Gastrocnemius medialis (tissue), 4 donors: ENCODE measurements around the gene ACTR3.

ENCODE experiments used
- POLR2A ChIP-seq, 2 donors: fragments of 450-650 bp; IDR thresholded peaks; one replicate each; pipeline ENCODE4 v1.6.1; 2017; ENCODE audit warnings: antibody characterized with exemption in 2 of 2, mild to moderate bottlenecking in 2 of 2, moderate library complexity in 2 of 2
- TF ChIP-seq, protein P1 (sequence below), 5 experiments: fragments of 450-650 bp in 3 of 5; fragments of 200-600 bp in 2 of 5; sonication (generic) in 2 of 5; IDR thresholded peaks in 4 of 5; conservative IDR thresholded peaks in 1 of 5; 1 replicate in 4 of 5; 2 replicates in 1 of 5; pipeline ENCODE4 v1.5.1; 2016 to 2019; ENCODE audit warnings: antibody characterized with exemption in 5 of 5, mild to moderate bottlenecking in 3 of 5, moderate library complexity in 3 of 5

DNA sequence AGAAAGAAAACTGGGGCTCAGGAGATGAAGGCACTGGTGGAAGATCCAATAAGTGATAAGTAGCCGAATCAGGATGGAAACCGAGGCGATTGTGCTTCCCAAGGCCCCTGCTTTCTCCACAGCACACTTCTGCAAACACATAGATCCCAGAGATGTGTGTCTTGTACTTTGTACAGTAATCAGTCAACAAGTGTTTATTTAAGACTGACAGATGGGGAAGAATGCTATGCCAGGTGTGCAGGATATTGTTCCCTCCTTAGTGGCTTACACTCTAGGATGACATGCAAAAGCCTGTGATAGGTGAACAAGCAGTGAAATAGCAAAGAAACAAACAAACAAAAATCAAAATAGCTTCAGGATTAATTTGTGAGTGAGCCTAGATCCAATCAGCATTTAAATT, 116.6 kb downstream of the ACTR3 start:
- TF ChIP-seq, protein P1, sequence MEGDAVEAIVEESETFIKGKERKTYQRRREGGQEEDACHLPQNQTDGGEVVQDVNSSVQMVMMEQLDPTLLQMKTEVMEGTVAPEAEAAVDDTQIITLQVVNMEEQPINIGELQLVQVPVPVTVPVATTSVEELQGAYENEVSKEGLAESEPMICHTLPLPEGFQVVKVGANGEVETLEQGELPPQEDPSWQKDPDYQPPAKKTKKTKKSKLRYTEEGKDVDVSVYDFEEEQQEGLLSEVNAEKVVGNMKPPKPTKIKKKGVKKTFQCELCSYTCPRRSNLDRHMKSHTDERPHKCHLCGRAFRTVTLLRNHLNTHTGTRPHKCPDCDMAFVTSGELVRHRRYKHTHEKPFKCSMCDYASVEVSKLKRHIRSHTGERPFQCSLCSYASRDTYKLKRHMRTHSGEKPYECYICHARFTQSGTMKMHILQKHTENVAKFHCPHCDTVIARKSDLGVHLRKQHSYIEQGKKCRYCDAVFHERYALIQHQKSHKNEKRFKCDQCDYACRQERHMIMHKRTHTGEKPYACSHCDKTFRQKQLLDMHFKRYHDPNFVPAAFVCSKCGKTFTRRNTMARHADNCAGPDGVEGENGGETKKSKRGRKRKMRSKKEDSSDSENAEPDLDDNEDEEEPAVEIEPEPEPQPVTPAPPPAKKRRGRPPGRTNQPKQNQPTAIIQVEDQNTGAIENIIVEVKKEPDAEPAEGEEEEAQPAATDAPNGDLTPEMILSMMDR (IDR thresholded peaks at IDR 0.05 in 4 of 5, conservative IDR thresholded peaks at IDR 0.05 in 1 of 5): no peak
- no peak for TF ChIP-seq POLR2A (IDR thresholded peaks at IDR 0.05)
